NB4 (cell line): Measurements from ENCODE around the gene SLC25A21.

ENCODE experiments used
- MYC ChIP-seq: IDR thresholded peaks from 2 replicates; pipeline ENCODE4 v1.6.1; 2011; ENCODE audit warnings: low read depth, low read length
- POLR2A ChIP-seq: IDR thresholded peaks from 2 replicates; pipeline ENCODE4 v1.6.1; 2011; ENCODE audit warnings: mild to moderate bottlenecking; ENCODE audit not compliant: insufficient read length; ENCODE audit errors: extremely low read depth
- TF ChIP-seq, protein P1 (sequence below): IDR thresholded peaks from one replicate; pipeline ENCODE4 v1.5.1; 2012; ENCODE audit warnings: low read depth, low read length
- TF ChIP-seq, protein P2 (sequence below): IDR thresholded peaks from 2 replicates; pipeline ENCODE4 v1.6.1; 2011; ENCODE audit warnings: low read depth, low read length

DNA sequence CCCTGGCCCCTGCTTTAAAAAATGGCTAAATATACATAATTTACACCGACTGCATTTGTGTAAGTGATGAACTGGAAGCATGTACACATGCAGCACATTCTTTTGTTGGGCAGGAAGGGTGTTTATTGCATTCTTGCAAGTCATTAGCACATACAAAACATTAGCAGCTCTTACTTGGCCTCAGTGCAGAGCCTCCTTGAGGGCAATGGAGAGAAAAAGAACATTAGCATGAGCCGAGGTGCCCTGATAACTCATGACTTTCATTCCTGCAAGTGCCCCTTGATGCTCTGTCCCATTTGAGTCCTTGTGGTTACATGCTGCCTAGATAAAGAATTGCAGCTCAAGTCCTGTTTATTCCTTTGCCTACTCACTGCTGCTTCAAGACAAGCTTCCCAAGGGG lies 448.9 kb downstream of the SLC25A21 start:
- TF ChIP-seq POLR2A (no peak), MYC (no peak)
- TF ChIP-seq, protein P1, sequence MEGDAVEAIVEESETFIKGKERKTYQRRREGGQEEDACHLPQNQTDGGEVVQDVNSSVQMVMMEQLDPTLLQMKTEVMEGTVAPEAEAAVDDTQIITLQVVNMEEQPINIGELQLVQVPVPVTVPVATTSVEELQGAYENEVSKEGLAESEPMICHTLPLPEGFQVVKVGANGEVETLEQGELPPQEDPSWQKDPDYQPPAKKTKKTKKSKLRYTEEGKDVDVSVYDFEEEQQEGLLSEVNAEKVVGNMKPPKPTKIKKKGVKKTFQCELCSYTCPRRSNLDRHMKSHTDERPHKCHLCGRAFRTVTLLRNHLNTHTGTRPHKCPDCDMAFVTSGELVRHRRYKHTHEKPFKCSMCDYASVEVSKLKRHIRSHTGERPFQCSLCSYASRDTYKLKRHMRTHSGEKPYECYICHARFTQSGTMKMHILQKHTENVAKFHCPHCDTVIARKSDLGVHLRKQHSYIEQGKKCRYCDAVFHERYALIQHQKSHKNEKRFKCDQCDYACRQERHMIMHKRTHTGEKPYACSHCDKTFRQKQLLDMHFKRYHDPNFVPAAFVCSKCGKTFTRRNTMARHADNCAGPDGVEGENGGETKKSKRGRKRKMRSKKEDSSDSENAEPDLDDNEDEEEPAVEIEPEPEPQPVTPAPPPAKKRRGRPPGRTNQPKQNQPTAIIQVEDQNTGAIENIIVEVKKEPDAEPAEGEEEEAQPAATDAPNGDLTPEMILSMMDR: no peak
- TF ChIP-seq, protein P2, sequence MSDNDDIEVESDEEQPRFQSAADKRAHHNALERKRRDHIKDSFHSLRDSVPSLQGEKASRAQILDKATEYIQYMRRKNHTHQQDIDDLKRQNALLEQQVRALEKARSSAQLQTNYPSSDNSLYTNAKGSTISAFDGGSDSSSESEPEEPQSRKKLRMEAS: no peak
